Nephron (organoid): ENCODE measurements around the gene KRTAP3-1.
A peak's percentile ranks its signal among the peaks of the same experiment; 100 is the strongest.

Source experiments
- H3K27ac Mint-ChIP-seq, 3 experiments: 2 replicates each; pipeline ENCODE4 v1.8.0; 2020; ENCODE audit warnings: mixed read lengths in 3 of 3, mild to moderate bottlenecking in 2 of 3, moderate library complexity in 1 of 3
- H3K27me3 Mint-ChIP-seq: 2 replicates; pipeline ENCODE4 v1.8.0; 2021; ENCODE audit warnings: low read depth, mild to moderate bottlenecking, moderate library complexity, mixed read lengths
- H3K36me3 Mint-ChIP-seq: 2 replicates; pipeline ENCODE4 v1.8.0; 2020; ENCODE audit warnings: low read depth, mixed read lengths
- H3K4me1 Mint-ChIP-seq: 2 replicates; pipeline ENCODE4 v1.8.0; 2020; ENCODE audit warnings: mixed read lengths
- H3K4me3 Mint-ChIP-seq, 3 experiments: 2 replicates each; pipeline ENCODE4 v1.8.0; 2020; ENCODE audit warnings: mild to moderate bottlenecking in 3 of 3, mixed read lengths in 3 of 3, moderate library complexity in 2 of 3
- H3K9me3 Mint-ChIP-seq: 2 replicates; pipeline ENCODE4 v1.8.0; 2020; ENCODE audit warnings: mixed read lengths
- CTCF ChIP-seq, 3 experiments: fragments of 200-600 bp; sonication (generic); IDR thresholded peaks; one replicate each; pipeline ENCODE4 v1.5.0; 2021; ENCODE audit warnings: antibody characterized with exemption in 3 of 3; ENCODE audit not compliant: unreplicated experiment in 3 of 3

Gene KRTAP3-1

GRCh38 chr17:40963838-40964237 lies 45.1 kb downstream of the KRTAP3-1 start:
- Mint-ChIP-seq H3K36me3 (no peaks in the 10 kb centered on the region), H3K9me3 (no peaks in the 10 kb centered on the region), H3K4me3 (no peak overlapping the region), H3K27me3 (peaks cover 11% of the 10 kb centered on the region), H3K4me1 (no peaks in the 10 kb centered on the region), H3K27ac (no peak overlapping the region)
- TF ChIP-seq CTCF (IDR thresholded peaks at IDR 0.05; ENCODE audit: unreplicated experiment in 3 of 3) = peak; percentile 47 to 60 (median 52)

- peaks cover 16% of the 10 kb centered on the region for H3K4me1 Mint-ChIP-seq
- H3K4me3 Mint-ChIP-seq = no peak overlapping the region
- no peak for TF ChIP-seq CTCF (IDR thresholded peaks at IDR 0.05; ENCODE audit: unreplicated experiment in 3 of 3)
- no peaks in the 10 kb centered on the region for H3K9me3 Mint-ChIP-seq
- H3K36me3 Mint-ChIP-seq = no peaks in the 10 kb centered on the region
- H3K27ac Mint-ChIP-seq = no peak overlapping the region
- H3K27me3 Mint-ChIP-seq = peaks cover 14% of the 10 kb centered on the region
Measured at GRCh38 chr17:40962059-40962561, 46.8 kb downstream of the KRTAP3-1 start.

GRCh38 chr17:40961591-40961990 lies 47.3 kb downstream of the KRTAP3-1 start:
- Mint-ChIP-seq H3K9me3 (no peaks in the 10 kb centered on the region), H3K27ac (no peak overlapping the region), H3K4me3 (no peak overlapping the region)

GRCh38 chr17:40960144-40960543 lies 48.8 kb downstream of the KRTAP3-1 start:
- Mint-ChIP-seq H3K9me3 (no peaks in the 10 kb centered on the region), H3K27me3 (peaks cover 14% of the 10 kb centered on the region), H3K4me3 (no peak overlapping the region), H3K27ac (no peak overlapping the region), H3K4me1 (peaks cover 34% of the 10 kb centered on the region), H3K36me3 (no peaks in the 10 kb centered on the region)
- no peak for TF ChIP-seq CTCF (IDR thresholded peaks at IDR 0.05; ENCODE audit: unreplicated experiment in 3 of 3)

More at GRCh38 chr17:40961591-40961990, 47.3 kb downstream of the KRTAP3-1 start:
- H3K4me1 Mint-ChIP-seq = peaks cover 21% of the 10 kb centered on the region
- TF ChIP-seq CTCF (IDR thresholded peaks at IDR 0.05; ENCODE audit: unreplicated experiment in 3 of 3) = no peak
- no peaks in the 10 kb centered on the region for H3K36me3 Mint-ChIP-seq
- H3K27me3 Mint-ChIP-seq = peaks cover 14% of the 10 kb centered on the region
